Gastroesophageal sphincter (tissue), 3 donors: ENCODE measurements around the gene FOXO3B.
"Not testable (repeated sequence)": the region's sequence is repeated elsewhere in the genome, so short reads cannot be mapped to it uniquely, and the experiment has no call there.

Source experiments
- POLR2A ChIP-seq, 2 donors: fragments of 450-650 bp; IDR thresholded peaks; one replicate each; pipeline ENCODE4 v1.6.1; 2017; ENCODE audit warnings: antibody characterized with exemption in 2 of 2, mild to moderate bottlenecking in 2 of 2, moderate library complexity in 1 of 2
- TF ChIP-seq, protein P1 (sequence below), 4 experiments: fragments of 200-600 bp in 2 of 4; fragments of 450-650 bp in 2 of 4; sonication (generic) in 1 of 4; IDR thresholded peaks; one replicate each; pipeline ENCODE4 v1.5.1; 2017 to 2019; ENCODE audit warnings: antibody characterized with exemption in 4 of 4, mild to moderate bottlenecking in 2 of 4, moderate library complexity in 2 of 4

DNA sequence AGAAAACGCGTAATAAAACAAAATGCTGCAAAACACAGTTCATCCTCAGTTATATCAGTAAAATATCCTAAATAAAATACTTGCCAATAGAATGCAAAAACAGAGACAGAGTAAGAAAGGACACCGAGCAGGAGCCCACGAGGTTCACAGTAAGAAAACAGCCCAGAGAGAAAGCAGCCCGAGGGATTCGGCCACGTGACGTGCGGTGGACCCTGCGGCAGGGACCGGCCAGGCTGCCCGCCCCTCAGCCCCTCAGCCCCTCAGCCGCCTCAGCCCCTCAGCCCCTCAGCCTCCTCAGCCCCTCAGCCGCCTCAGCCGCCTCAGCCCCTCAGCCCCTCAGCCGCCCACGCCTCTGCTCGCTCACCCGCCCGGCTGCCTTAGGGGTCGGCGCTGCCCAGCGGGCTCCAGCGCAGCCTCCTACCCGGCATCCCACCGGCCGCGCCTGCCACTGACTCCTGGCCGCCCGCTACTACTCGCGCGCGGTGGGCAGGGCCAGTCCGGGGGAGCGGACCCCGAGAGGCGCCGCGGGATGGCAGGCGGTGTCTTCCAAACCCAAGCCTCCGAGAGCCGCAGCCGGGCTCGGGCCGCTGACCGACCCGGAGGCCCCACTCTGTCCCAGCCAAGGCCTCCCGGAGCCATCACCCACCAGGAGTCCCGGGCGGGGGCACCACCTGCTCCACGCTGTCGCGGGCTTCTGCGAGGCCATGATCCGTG is 47.4 kb downstream of the FOXO3B start:
- TF ChIP-seq POLR2A (IDR thresholded peaks at IDR 0.05) = not testable (repeated sequence)
- TF ChIP-seq, protein P1, sequence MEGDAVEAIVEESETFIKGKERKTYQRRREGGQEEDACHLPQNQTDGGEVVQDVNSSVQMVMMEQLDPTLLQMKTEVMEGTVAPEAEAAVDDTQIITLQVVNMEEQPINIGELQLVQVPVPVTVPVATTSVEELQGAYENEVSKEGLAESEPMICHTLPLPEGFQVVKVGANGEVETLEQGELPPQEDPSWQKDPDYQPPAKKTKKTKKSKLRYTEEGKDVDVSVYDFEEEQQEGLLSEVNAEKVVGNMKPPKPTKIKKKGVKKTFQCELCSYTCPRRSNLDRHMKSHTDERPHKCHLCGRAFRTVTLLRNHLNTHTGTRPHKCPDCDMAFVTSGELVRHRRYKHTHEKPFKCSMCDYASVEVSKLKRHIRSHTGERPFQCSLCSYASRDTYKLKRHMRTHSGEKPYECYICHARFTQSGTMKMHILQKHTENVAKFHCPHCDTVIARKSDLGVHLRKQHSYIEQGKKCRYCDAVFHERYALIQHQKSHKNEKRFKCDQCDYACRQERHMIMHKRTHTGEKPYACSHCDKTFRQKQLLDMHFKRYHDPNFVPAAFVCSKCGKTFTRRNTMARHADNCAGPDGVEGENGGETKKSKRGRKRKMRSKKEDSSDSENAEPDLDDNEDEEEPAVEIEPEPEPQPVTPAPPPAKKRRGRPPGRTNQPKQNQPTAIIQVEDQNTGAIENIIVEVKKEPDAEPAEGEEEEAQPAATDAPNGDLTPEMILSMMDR (IDR thresholded peaks at IDR 0.05) = not testable (repeated sequence)
